H9 (cell line): ENCODE measurements around the gene KIF5A. TPM values are rescaled to one million over a fixed set of nuclear protein-coding genes. Genes with fewer than 3 reads are reported as not detected.

Source experiments
- DNase-seq: peaks from one replicate; pipeline ENCODE4 v3.0.0-alpha.2; 2017
- H2AFZ ChIP-seq: one replicate; pipeline ENCODE4 v1.6.1; 2013; ENCODE audit warnings: mild to moderate bottlenecking, low read length, control low read depth, moderate library complexity
- H2AK5ac ChIP-seq: 2 replicates; pipeline ENCODE4 v1.6.1; 2013; ENCODE audit warnings: low read length, control low read depth, mixed read lengths; ENCODE audit not compliant: insufficient read length
- H2BK120ac ChIP-seq: one replicate; pipeline ENCODE4 v1.6.1; 2013; ENCODE audit warnings: low read depth, mild to moderate bottlenecking, low read length, control low read depth, inconsistent platforms; ENCODE audit not compliant: poor library complexity, severe bottlenecking
- H2BK12ac ChIP-seq: 2 replicates; pipeline ENCODE4 v1.6.1; 2013; ENCODE audit warnings: low read length, control low read depth, mixed read lengths, low read depth; ENCODE audit not compliant: insufficient read length
- H2BK15ac ChIP-seq: 2 replicates; pipeline ENCODE4 v1.6.1; 2013; ENCODE audit warnings: low read depth, low read length, control low read depth
- H2BK20ac ChIP-seq: one replicate; pipeline ENCODE4 v1.6.1; 2013; ENCODE audit warnings: low read depth, mild to moderate bottlenecking, low read length, control low read depth, inconsistent platforms; ENCODE audit not compliant: poor library complexity, severe bottlenecking
- H2BK5ac ChIP-seq: 2 replicates; pipeline ENCODE4 v1.6.1; 2013; ENCODE audit warnings: low read length, control low read depth, mixed read lengths; ENCODE audit not compliant: insufficient read length
- H3K14ac ChIP-seq: 2 replicates; pipeline ENCODE4 v1.6.1; 2013; ENCODE audit warnings: low read length, control low read depth; ENCODE audit not compliant: insufficient read depth
- H3K18ac ChIP-seq: 2 replicates; pipeline ENCODE4 v1.6.1; 2013; ENCODE audit warnings: low read depth, mild to moderate bottlenecking, mixed read lengths, low read length, control low read depth; ENCODE audit not compliant: insufficient read length
- H3K23ac ChIP-seq: 2 replicates; pipeline ENCODE4 v1.6.1; 2013; ENCODE audit warnings: low read length, control low read depth, mixed read lengths, low read depth; ENCODE audit not compliant: insufficient read length
- H3K23me2 ChIP-seq: 2 replicates; pipeline ENCODE4 v1.6.1; 2013; ENCODE audit warnings: low read depth, mild to moderate bottlenecking, mixed read lengths, low read length, control low read depth; ENCODE audit not compliant: insufficient read length, poor library complexity, severe bottlenecking
- H3K27ac ChIP-seq: 2 replicates; pipeline ENCODE4 v1.5.1; 2013; ENCODE audit warnings: low read length, control low read depth, mixed read lengths, low read depth; ENCODE audit not compliant: insufficient read length
- H3K27me3 ChIP-seq: 2 replicates; pipeline ENCODE4 v1.6.1; 2013; ENCODE audit warnings: low read length, control low read depth, inconsistent platforms; ENCODE audit not compliant: insufficient read depth
- H3K4ac ChIP-seq: 2 replicates; pipeline ENCODE4 v1.6.1; 2013; ENCODE audit warnings: low read depth, mild to moderate bottlenecking, control low read depth, inconsistent platforms, low read length, moderate library complexity
- H3K4me1 ChIP-seq: 2 replicates; pipeline ENCODE4 v1.6.1; 2013; ENCODE audit warnings: low read length, control low read depth, inconsistent platforms; ENCODE audit not compliant: insufficient read depth
- H3K4me2 ChIP-seq: 2 replicates; pipeline ENCODE4 v1.6.1; 2013; ENCODE audit warnings: low read length, control low read depth, mixed read lengths; ENCODE audit not compliant: insufficient read length, insufficient read depth
- H3K56ac ChIP-seq: 2 replicates; pipeline ENCODE4 v1.6.1; 2013; ENCODE audit warnings: low read depth, mild to moderate bottlenecking, mixed read lengths, low read length, control low read depth; ENCODE audit not compliant: insufficient read length
- H3K79me1 ChIP-seq: 2 replicates; pipeline ENCODE4 v1.6.1; 2013; ENCODE audit warnings: low read depth, mild to moderate bottlenecking, moderate library complexity, low read length, control low read depth, inconsistent platforms; ENCODE audit not compliant: insufficient read depth, poor library complexity, severe bottlenecking
- H3K79me2 ChIP-seq: 2 replicates; pipeline ENCODE4 v1.6.1; 2013; ENCODE audit warnings: low read length, control low read depth, inconsistent platforms; ENCODE audit not compliant: insufficient read depth
- H3K9ac ChIP-seq: 2 replicates; pipeline ENCODE4 v1.6.1; 2013; ENCODE audit warnings: low read length, control low read depth, mixed read lengths; ENCODE audit not compliant: insufficient read length; ENCODE audit errors: extremely low read depth
- H3K9me3 ChIP-seq: one replicate; pipeline ENCODE4 v1.6.1; 2013; ENCODE audit warnings: low read depth, low read length, inconsistent platforms; ENCODE audit not compliant: control insufficient read depth
- H3T11ph ChIP-seq: one replicate; pipeline ENCODE4 v1.6.1; 2013; ENCODE audit warnings: mild to moderate bottlenecking, low read length, control low read depth, inconsistent platforms
- H4K20me1 ChIP-seq: one replicate; pipeline ENCODE4 v1.6.1; 2013; ENCODE audit not compliant: control insufficient read depth, insufficient read length, insufficient read depth
- H4K5ac ChIP-seq: 2 replicates; pipeline ENCODE4 v1.6.1; 2013; ENCODE audit warnings: low read depth, mild to moderate bottlenecking, mixed read lengths, low read length, control low read depth; ENCODE audit not compliant: insufficient read length
- H4K8ac ChIP-seq: replicated peaks from 2 replicates; pipeline ENCODE4 v1.6.1; 2013; ENCODE audit warnings: low read length, control low read depth, mixed read lengths, low read depth; ENCODE audit not compliant: insufficient read length
- H4K91ac ChIP-seq: 2 replicates; pipeline ENCODE4 v1.6.1; 2013; ENCODE audit warnings: low read depth, mild to moderate bottlenecking, moderate library complexity, mixed read lengths, low read length, control low read depth; ENCODE audit not compliant: insufficient read length
- H3K27ac Mint-ChIP-seq, 3 experiments: 2 replicates in 2 of 3; 3 replicates in 1 of 3; pipeline ENCODE4 v1.8.0; 2020 to 2021; ENCODE audit warnings: mixed read lengths in 3 of 3, mild to moderate bottlenecking in 1 of 3, moderate library complexity in 1 of 3
- H3K27me3 Mint-ChIP-seq: 2 replicates; pipeline ENCODE4 v1.8.0; 2021; ENCODE audit warnings: low read depth, mild to moderate bottlenecking, moderate library complexity, mixed read lengths
- H3K36me3 Mint-ChIP-seq, 3 experiments: 2 replicates in 2 of 3; 3 replicates in 1 of 3; pipeline ENCODE4 v1.8.0; 2020 to 2021; ENCODE audit warnings: low read depth in 3 of 3, mixed read lengths in 3 of 3; ENCODE audit not compliant: insufficient read depth in 1 of 3
- H3K4me1 Mint-ChIP-seq, 2 experiments: 2 replicates each; pipeline ENCODE4 v1.8.0; 2020; ENCODE audit warnings: mixed read lengths in 2 of 2
- H3K4me3 Mint-ChIP-seq, 2 experiments: 2 replicates in 1 of 2; 3 replicates in 1 of 2; pipeline ENCODE4 v1.8.0; 2020 to 2021; ENCODE audit warnings: mild to moderate bottlenecking in 2 of 2, mixed read lengths in 2 of 2, moderate library complexity in 1 of 2
- H3K9me3 Mint-ChIP-seq, 2 experiments: 2 replicates in 1 of 2; 3 replicates in 1 of 2; pipeline ENCODE4 v1.8.0; 2020; ENCODE audit warnings: mild to moderate bottlenecking in 2 of 2, mixed read lengths in 2 of 2, moderate library complexity in 1 of 2
- WGBS: extraction: QIAGEN DNeasy Blood & Tissue Kit; methylation state at CpG from one replicate; pipeline ENCODE4 v1.1.7; 2013; ENCODE audit warnings: missing lambda C conversion rate, low lambda C conversion rate, mixed read lengths; ENCODE audit not compliant: insufficient read length; ENCODE audit errors: extremely low coverage; 5-methylcytosine and 5-hydroxymethylcytosine counted together
- total RNA-seq: library from RNA; stranded (reverse); gene quantifications from 2 replicates; pipeline ENCODE4 v1.2.1, GENCODE V29; 2021
- TF ChIP-seq, protein P1 (sequence below): fragments of 200-600 bp; sonication (generic); conservative IDR thresholded peaks from 3 replicates; pipeline ENCODE4 v1.8.0; 2021; ENCODE audit warnings: antibody characterized with exemption, mild to moderate bottlenecking

KIF5A gene
- total RNA-seq, 1 experiment from 2014 or later, result 18.5 TPM

DNA sequence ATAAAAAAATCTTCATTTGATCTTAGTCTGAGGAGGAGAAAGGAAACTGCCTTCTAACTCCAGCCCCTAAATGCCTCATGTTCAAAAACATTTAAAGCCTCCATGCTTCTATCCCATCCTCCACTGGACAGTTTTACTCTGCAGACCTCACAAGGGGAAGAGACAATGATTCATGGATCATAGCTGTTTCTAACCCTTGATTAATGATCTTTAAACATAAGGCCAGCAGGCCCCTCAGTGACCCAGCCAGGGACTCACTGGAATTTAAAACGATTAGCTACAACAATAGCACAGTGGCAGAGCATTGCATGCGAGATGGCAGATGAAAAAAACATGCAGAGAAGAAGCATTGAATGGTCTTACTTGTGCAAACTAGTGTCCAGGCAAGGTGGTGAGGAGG lies 8.8 kb upstream of the KIF5A start:
- H4K8ac ChIP-seq, result no peak overlapping the region
- no peak overlapping the region for H2AK5ac ChIP-seq
- no peak overlapping the region for H4K5ac ChIP-seq
- H4K20me1 ChIP-seq, result no peaks in the 10 kb centered on the region
- TF ChIP-seq, protein P1, sequence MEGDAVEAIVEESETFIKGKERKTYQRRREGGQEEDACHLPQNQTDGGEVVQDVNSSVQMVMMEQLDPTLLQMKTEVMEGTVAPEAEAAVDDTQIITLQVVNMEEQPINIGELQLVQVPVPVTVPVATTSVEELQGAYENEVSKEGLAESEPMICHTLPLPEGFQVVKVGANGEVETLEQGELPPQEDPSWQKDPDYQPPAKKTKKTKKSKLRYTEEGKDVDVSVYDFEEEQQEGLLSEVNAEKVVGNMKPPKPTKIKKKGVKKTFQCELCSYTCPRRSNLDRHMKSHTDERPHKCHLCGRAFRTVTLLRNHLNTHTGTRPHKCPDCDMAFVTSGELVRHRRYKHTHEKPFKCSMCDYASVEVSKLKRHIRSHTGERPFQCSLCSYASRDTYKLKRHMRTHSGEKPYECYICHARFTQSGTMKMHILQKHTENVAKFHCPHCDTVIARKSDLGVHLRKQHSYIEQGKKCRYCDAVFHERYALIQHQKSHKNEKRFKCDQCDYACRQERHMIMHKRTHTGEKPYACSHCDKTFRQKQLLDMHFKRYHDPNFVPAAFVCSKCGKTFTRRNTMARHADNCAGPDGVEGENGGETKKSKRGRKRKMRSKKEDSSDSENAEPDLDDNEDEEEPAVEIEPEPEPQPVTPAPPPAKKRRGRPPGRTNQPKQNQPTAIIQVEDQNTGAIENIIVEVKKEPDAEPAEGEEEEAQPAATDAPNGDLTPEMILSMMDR, result no peak
- no peak overlapping the region for H3T11ph ChIP-seq
- H3K23ac ChIP-seq, result no peak overlapping the region
- H3K4me1 Mint-ChIP-seq, result peaks cover 15 to 22% of the 10 kb centered on the region in 2 experiments
- H4K91ac ChIP-seq, result no peak overlapping the region
- no CpG with 5 or more reads among the region's 2 CpGs for WGBS
- no peaks in the 10 kb centered on the region for H3K9me3 ChIP-seq
- no peak overlapping the region for H3K27ac ChIP-seq
- no peak overlapping the region for H2BK20ac ChIP-seq
- H2BK120ac ChIP-seq, result no peak overlapping the region
- no peak overlapping the region for H3K18ac ChIP-seq
- no peak for DNase-seq
- no peak overlapping the region for H2BK12ac ChIP-seq
- no peak overlapping the region for H3K56ac ChIP-seq
- H3K27ac Mint-ChIP-seq, result peak overlapping the region in 2 of 3 experiments; percentile 36 to 43; a peak in 1 of 7 replicates
- H3K14ac ChIP-seq, result no peak overlapping the region
- H3K27me3 Mint-ChIP-seq, result no peaks in the 10 kb centered on the region
- H3K4me2 ChIP-seq, result no peak overlapping the region
- no peak overlapping the region for H2BK15ac ChIP-seq
- H3K4ac ChIP-seq, result no peak overlapping the region
- no peak overlapping the region for H2AFZ ChIP-seq
- H3K36me3 Mint-ChIP-seq, result peaks cover 5 to 48% (median 41%) of the 10 kb centered on the region in 3 experiments
- H3K4me1 ChIP-seq, result peaks cover 3% of the 10 kb centered on the region
- H3K9ac ChIP-seq, result no peak overlapping the region
- H3K23me2 ChIP-seq, result no peaks in the 10 kb centered on the region
- H3K27me3 ChIP-seq, result no peaks in the 10 kb centered on the region
- no peak overlapping the region for H2BK5ac ChIP-seq
- peaks cover 8% of the 10 kb centered on the region for H3K79me1 ChIP-seq
- no peaks in the 10 kb centered on the region for H3K9me3 Mint-ChIP-seq
- no peak overlapping the region for H3K4me3 Mint-ChIP-seq
- no peaks in the 10 kb centered on the region; the same call in 1 of the 2 replicates for H3K79me2 ChIP-seq
